Measurements from ENCODE around the gene FAM151B.
"Not testable (repeated sequence)": the region's sequence is repeated elsewhere in the genome, so short reads cannot be mapped to it uniquely, and the experiment has no call there.

Gene FAM151B

GRCh38 chr5:80466669-80467485 is 21.0 kb upstream of the FAM151B start:
- TF ChIP-seq, protein P1, sequence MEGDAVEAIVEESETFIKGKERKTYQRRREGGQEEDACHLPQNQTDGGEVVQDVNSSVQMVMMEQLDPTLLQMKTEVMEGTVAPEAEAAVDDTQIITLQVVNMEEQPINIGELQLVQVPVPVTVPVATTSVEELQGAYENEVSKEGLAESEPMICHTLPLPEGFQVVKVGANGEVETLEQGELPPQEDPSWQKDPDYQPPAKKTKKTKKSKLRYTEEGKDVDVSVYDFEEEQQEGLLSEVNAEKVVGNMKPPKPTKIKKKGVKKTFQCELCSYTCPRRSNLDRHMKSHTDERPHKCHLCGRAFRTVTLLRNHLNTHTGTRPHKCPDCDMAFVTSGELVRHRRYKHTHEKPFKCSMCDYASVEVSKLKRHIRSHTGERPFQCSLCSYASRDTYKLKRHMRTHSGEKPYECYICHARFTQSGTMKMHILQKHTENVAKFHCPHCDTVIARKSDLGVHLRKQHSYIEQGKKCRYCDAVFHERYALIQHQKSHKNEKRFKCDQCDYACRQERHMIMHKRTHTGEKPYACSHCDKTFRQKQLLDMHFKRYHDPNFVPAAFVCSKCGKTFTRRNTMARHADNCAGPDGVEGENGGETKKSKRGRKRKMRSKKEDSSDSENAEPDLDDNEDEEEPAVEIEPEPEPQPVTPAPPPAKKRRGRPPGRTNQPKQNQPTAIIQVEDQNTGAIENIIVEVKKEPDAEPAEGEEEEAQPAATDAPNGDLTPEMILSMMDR (IDR thresholded peaks at IDR 0.05; ENCODE audit: control insufficient read depth, extremely low read depth, insufficient read depth): no peak
- DNase-seq (ENCODE audit: low read depth): no peak
- no peak overlapping the region for H3K4me3 ChIP-seq (ENCODE audit: low read depth, low read length)

- no peak for DNase-seq (ENCODE audit: low read depth)
- H3K4me3 ChIP-seq (ENCODE audit: low read depth, low read length): no peak overlapping the region
- TF ChIP-seq, protein P1 (IDR thresholded peaks at IDR 0.05; ENCODE audit: control insufficient read depth, extremely low read depth, insufficient read depth): no peak
Measured at GRCh38 chr5:80468131-80468530, 19.8 kb upstream of the FAM151B start.

DNA sequence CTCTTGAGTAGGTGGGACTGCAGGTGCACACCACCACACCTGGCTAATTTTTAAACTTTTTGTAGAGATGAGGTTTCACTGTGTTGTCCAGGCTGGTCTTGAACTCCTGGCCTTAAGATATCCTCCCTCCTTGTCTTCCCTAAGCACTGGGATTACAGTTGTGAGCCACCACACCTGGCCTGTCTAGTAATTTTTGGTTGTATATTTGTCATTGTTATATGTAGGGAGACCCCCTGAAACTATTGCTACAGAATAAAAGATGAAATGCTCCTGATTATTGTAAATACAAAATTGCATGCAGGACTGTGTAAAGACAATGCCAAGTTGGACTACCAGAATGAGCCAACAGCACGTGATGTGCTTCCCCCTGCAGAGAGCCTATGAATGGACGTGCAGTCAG is 17.3 kb upstream of the FAM151B start:
- not testable (repeated sequence) for DNase-seq (ENCODE audit: low read depth); H3K4me3 ChIP-seq (ENCODE audit: low read depth, low read length)

DNA sequence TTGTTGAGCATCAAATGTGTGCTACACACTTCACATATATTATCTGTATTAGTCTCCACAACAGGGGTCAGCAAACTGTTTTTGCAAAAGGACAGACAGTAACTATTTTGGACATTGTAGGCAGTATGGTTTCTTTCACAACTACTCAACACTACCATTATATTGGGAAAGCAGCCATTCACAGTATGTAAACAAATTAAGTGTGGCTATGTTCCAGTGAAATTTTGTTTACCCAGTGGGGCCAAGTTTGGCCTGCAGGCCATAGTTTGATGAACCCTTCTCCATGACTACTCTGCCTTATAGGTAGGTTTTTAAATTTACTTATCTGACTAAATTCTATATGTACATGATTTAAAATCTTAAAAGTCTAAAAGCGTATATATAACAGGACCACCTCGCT is 13.0 kb upstream of the FAM151B start:
- peak; percentile 81 for DNase-seq (ENCODE audit: low read depth)

DNA sequence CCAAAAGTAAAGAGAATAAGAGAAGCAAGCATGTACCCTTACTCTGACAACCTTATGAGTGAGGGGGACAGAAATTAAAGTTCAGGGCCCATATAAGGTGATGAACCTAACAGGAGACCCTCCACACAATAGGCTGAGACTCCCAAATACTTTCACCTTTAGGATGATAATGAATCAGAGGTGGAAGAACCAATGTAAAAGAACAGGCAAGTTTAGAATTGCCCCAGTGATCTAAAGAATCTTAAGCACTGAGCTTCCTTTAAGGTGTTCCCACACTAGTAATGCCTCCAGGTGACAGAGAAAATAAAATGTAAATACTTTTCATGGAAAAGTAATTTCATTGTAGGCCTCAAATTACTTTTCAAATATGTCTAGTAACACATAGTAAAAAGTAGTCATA is 8.2 kb upstream of the FAM151B start:
- no peak for DNase-seq (ENCODE audit: low read depth)
- H3K4me3 ChIP-seq (ENCODE audit: low read depth, low read length): no peak overlapping the region
- TF ChIP-seq, protein P1 (IDR thresholded peaks at IDR 0.05; ENCODE audit: control insufficient read depth, extremely low read depth, insufficient read depth): no peak

More for the DNA sequence above, 13.0 kb upstream of the FAM151B start:
- TF ChIP-seq, protein P1 (IDR thresholded peaks at IDR 0.05; ENCODE audit: control insufficient read depth, extremely low read depth, insufficient read depth): no peak
- H3K4me3 ChIP-seq (ENCODE audit: low read depth, low read length): no peak overlapping the region

- DNase-seq (ENCODE audit: low read depth): no peak
- H3K4me3 ChIP-seq (ENCODE audit: low read depth, low read length): no peak overlapping the region
- TF ChIP-seq, protein P1 (IDR thresholded peaks at IDR 0.05; ENCODE audit: control insufficient read depth, extremely low read depth, insufficient read depth): no peak
Measured at GRCh38 chr5:80480354-80480753, 7.5 kb upstream of the FAM151B start.

DNA sequence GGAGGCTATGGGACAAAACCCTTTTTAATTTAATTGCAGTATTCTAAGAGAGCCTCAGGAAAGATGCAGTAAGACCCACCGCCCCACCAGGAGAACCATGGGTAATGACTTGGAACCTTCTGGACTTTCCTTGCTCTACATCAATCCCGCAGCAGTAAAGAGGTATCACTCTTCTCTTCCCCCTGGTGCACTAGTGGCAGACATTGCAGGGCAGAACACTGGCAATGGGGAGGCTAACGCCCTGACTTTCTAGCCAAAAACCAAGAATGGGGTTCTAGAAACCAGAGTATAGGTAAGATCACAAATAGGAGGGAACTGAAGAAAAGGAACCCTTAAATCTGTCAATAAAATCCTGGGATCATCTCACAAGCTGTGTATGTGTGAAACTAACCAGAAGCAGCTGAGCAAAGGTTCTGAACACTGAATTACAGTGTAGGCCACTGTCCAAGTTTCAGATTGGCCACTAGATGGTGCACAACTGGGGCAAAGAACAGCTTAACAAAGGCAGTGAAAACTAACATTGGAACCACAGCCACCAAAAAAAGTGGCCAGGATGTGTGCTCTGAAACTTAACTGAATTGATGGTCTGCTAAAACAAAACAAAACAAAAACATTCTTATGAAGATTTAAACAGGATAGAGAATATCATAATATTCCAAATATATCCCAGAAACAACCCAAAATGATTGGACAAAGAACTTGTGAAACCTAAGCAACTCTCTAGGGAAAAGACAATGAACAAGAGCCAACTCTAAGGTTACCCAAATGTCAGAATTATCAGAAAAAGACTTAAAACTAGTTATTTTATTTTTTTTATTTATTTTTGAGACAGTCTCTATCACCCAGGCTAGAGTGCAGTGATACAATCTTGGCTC is 6.6 kb upstream of the FAM151B start:
- no peak overlapping the region for H3K4me3 ChIP-seq (ENCODE audit: low read depth, low read length)
- DNase-seq (ENCODE audit: low read depth): no peak
- TF ChIP-seq, protein P1 (IDR thresholded peaks at IDR 0.05; ENCODE audit: control insufficient read depth, extremely low read depth, insufficient read depth): peak; percentile 79

All from LNCaP clone FGC (cell line).